Measurements from ENCODE around the gene MAPK9. TPM values are rescaled to one million over a fixed set of nuclear protein-coding genes. Genes with fewer than 3 reads are reported as not detected.
A peak's percentile ranks its signal among the peaks of the same experiment; 100 is the strongest.

MAPK9 gene
- total RNA-seq, 3 donors from 2014 or later = 31.2 to 37.9 (median 34.7) TPM

- Histone ChIP-seq H3K4me3 (no peak overlapping the region), H3K4me1 (peaks cover 0 to 7% of the 10 kb centered on the region in 2 donors), H3K27ac (no peak overlapping the region), H3K36me3 (no peaks in the 10 kb centered on the region), H3K9me3 (no peaks in the 10 kb centered on the region), H3K27me3 (no peaks in the 10 kb centered on the region)
- intact Hi-C loops (cut with DNase I; ENCODE audit: low total_unique reads) = loop anchor here (5.0 kb wide), 1 partner anchor 178 kb away; no protein-coding TSS in a partner anchor
- TF ChIP-seq CTCF (IDR thresholded peaks at IDR 0.05) (no peak), POLR2AphosphoS5 (IDR thresholded peaks at IDR 0.05) (no peak), POLR2A (IDR thresholded peaks at IDR 0.05) (no peak)
- DNase-seq (ENCODE audit: low spot score in 2 of 2) = no peak
These were observed 2.5 kb upstream of the MAPK9 start for GRCh38 chr5:180294411-180294810.

GRCh38 chr5:180291234-180291940 lies 496 bp downstream of the MAPK9 start:
- Histone ChIP-seq H3K36me3 (no peaks in the 10 kb centered on the region), H3K27me3 (no peaks in the 10 kb centered on the region), H3K4me1 (peaks cover 0 to 7% of the 10 kb centered on the region in 2 donors), H3K27ac (peak overlapping the region in 1 of 2 donors; percentile 94), H3K4me3 (peak overlapping the region; percentile 87 to 100 (median 95)), H3K9me3 (no peaks in the 10 kb centered on the region)
- intact Hi-C loops (cut with DNase I; ENCODE audit: low total_unique reads) = loop anchor here (5.0 kb wide), 1 partner anchor 181 kb away; no protein-coding TSS in a partner anchor
- TF ChIP-seq POLR2A (IDR thresholded peaks at IDR 0.05) (no peak), CTCF (IDR thresholded peaks at IDR 0.05) (no peak), POLR2AphosphoS5 (IDR thresholded peaks at IDR 0.05) (no peak)
- DNase-seq (ENCODE audit: low spot score in 2 of 2) = no peak

GRCh38 chr5:180290568-180291233 lies 1.2 kb downstream of the MAPK9 start:
- H3K36me3 ChIP-seq = no peaks in the 10 kb centered on the region
- intact Hi-C loops (cut with DNase I; ENCODE audit: low total_unique reads) = loop anchor here (5.0 kb wide), 1 partner anchor 182 kb away; no protein-coding TSS in a partner anchor
- H3K4me3 ChIP-seq = peak overlapping the region; percentile 87 to 100 (median 95)
- no peak for TF ChIP-seq POLR2A (IDR thresholded peaks at IDR 0.05)
- TF ChIP-seq POLR2AphosphoS5 (IDR thresholded peaks at IDR 0.05) = no peak
- TF ChIP-seq CTCF (IDR thresholded peaks at IDR 0.05) = no peak
- DNase-seq (ENCODE audit: low spot score in 2 of 2) = no peak
- no peak overlapping the region for H3K27ac ChIP-seq
- H3K4me1 ChIP-seq = peaks cover 0 to 7% of the 10 kb centered on the region in 2 donors
- no peaks in the 10 kb centered on the region for H3K27me3 ChIP-seq
- H3K9me3 ChIP-seq = no peaks in the 10 kb centered on the region

- Histone ChIP-seq H3K4me3 (no peak overlapping the region), H3K27me3 (no peaks in the 10 kb centered on the region), H3K4me1 (peaks cover 0 to 7% of the 10 kb centered on the region in 2 donors), H3K36me3 (no peaks in the 10 kb centered on the region), H3K9me3 (no peaks in the 10 kb centered on the region), H3K27ac (no peak overlapping the region)
- DNase-seq (ENCODE audit: low spot score in 2 of 2) = no peak
- intact Hi-C loops (cut with DNase I; ENCODE audit: low total_unique reads) = loop anchor here (5.0 kb wide), 1 partner anchor 182 kb away; no protein-coding TSS in a partner anchor
- no peak for TF ChIP-seq POLR2A (IDR thresholded peaks at IDR 0.05)
- TF ChIP-seq CTCF (IDR thresholded peaks at IDR 0.05) = no peak
- TF ChIP-seq POLR2AphosphoS5 (IDR thresholded peaks at IDR 0.05) = no peak
These were observed 1.9 kb downstream of the MAPK9 start for GRCh38 chr5:180289966-180290365.

- intact Hi-C loops (cut with DNase I; ENCODE audit: low total_unique reads) = no loop called here
- Histone ChIP-seq H3K36me3 (no peaks in the 10 kb centered on the region), H3K27ac (no peak overlapping the region), H3K4me1 (peaks cover 0 to 7% of the 10 kb centered on the region in 2 donors), H3K4me3 (no peak overlapping the region), H3K9me3 (no peaks in the 10 kb centered on the region), H3K27me3 (no peaks in the 10 kb centered on the region)
- DNase-seq (ENCODE audit: low spot score in 2 of 2) = peak; percentile 32 to 72
- TF ChIP-seq CTCF (IDR thresholded peaks at IDR 0.05) (no peak), POLR2AphosphoS5 (IDR thresholded peaks at IDR 0.05) (no peak), POLR2A (IDR thresholded peaks at IDR 0.05) (no peak)
These were observed 2.5 kb downstream of the MAPK9 start for GRCh38 chr5:180289433-180289832.
